HG02798 (cell line): Measurements from ENCODE around the gene ZNF366.

ENCODE experiments used
- ATAC-seq: cut with Tn5 transposase; IDR thresholded peaks from one replicate; pipeline ENCODE4 v1.9.1; 2021; ENCODE audit warnings: mild to moderate bottlenecking; ENCODE audit not compliant: unreplicated experiment, poor library complexity

The ZNF366 gene

GRCh38 chr5:72447751-72448150, 59.5 kb downstream of the ZNF366 start:
- ATAC-seq, result no peak

GRCh38 chr5:72445969-72446368, 61.2 kb downstream of the ZNF366 start:
- no peak for ATAC-seq

GRCh38 chr5:72443883-72444282, 63.3 kb downstream of the ZNF366 start:
- no peak for ATAC-seq

GRCh38 chr5:72441862-72442540, 65.2 kb downstream of the ZNF366 start:
- ATAC-seq, result no peak

- ATAC-seq, result peak; percentile 46
Observed at GRCh38 chr5:72441094-72441723, 66.0 kb downstream of the ZNF366 start.

- ATAC-seq, result peak; percentile 52
Observed at GRCh38 chr5:72440207-72440638, 67.0 kb downstream of the ZNF366 start.

GRCh38 chr5:72439192-72439591, 68.0 kb downstream of the ZNF366 start:
- no peak for ATAC-seq

- peak; percentile 51 for ATAC-seq
Observed at GRCh38 chr5:72438141-72438540, 69.1 kb downstream of the ZNF366 start.

GRCh38 chr5:72436796-72437471, 70.3 kb downstream of the ZNF366 start:
- ATAC-seq, result no peak

- no peak for ATAC-seq
Observed at GRCh38 chr5:72434781-72435437, 72.3 kb downstream of the ZNF366 start.

- no peak for ATAC-seq
Observed at GRCh38 chr5:72434056-72434780, 73.0 kb downstream of the ZNF366 start.

- no peak for ATAC-seq
Observed at GRCh38 chr5:72433522-72433921, 73.7 kb downstream of the ZNF366 start.

GRCh38 chr5:72428669-72429068, 78.5 kb downstream of the ZNF366 start:
- no peak for ATAC-seq

GRCh38 chr5:72427488-72428437, 79.4 kb downstream of the ZNF366 start:
- peak; percentile 80 for ATAC-seq

- ATAC-seq, result no peak
Observed at GRCh38 chr5:72427016-72427415, 80.2 kb downstream of the ZNF366 start.

GRCh38 chr5:72426019-72426418, 81.2 kb downstream of the ZNF366 start:
- ATAC-seq, result no peak

GRCh38 chr5:72418271-72418670, 88.9 kb downstream of the ZNF366 start:
- no peak for ATAC-seq

GRCh38 chr5:72417333-72418062, 89.7 kb downstream of the ZNF366 start:
- ATAC-seq, result no peak
